GM19239 (cell line): ENCODE measurements around the gene CUEDC1.

Source experiments
- DNase-seq: peaks from one replicate; pipeline ENCODE4 v3.0.0; 2011; ENCODE audit warnings: low spot score; ENCODE audit not compliant: insufficient read length
- FAIRE-seq: peaks from 2 replicates; lab custom pipeline; 2011; peaks lifted over from hg19 to GRCh38; lab: Jason Lieb, UNC

Gene CUEDC1

DNA sequence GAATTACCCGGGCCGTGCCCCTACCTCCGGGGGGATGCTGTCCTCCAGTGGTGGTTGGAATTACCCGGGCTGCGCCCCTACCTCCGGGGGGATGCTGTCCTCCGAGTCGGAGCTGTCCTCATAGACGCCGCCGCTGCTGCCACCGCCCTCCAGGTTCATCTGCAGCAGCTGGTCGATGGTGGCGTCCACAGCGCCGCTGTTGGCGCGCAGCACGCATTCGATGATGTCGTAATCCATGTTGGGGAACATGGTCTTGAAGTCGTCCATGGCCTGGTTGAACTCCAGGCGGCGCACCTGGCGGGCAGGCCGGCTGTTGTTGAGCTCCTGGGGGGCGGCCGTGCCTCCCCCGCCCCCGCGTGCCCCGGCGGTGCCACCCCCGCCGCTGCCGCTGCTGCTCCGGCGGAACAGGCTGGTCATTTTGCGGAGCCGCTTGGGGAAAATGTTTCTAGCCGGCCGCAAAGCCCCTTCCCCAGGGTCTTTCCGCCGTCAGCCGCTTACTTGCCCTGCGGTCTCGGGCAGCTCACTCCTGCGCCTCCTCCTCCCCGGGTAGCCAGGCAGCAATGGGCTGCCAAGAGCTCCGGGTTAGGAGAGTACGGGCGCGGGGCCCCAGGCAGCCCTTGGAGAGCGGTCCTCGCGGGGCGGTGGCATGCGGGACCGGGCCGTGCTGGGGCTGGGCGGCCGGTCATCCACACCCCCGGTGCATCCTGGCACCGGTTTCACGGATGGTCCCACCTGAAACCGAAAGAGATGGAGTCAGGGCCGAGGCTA lies 69.9 kb downstream of the CUEDC1 start:
- DNase-seq (no peak), FAIRE-seq (no peak)

- FAIRE-seq (no peak), DNase-seq (no peak)
These were observed 73.3 kb downstream of the CUEDC1 start for GRCh38 chr17:57881783-57882351.

- DNase-seq = no peak
- FAIRE-seq = no peak
These were observed 74.1 kb downstream of the CUEDC1 start for GRCh38 chr17:57881143-57881542.

- DNase-seq = no peak
- no peak for FAIRE-seq
These were observed 75.1 kb downstream of the CUEDC1 start for GRCh38 chr17:57880086-57880456.

DNA sequence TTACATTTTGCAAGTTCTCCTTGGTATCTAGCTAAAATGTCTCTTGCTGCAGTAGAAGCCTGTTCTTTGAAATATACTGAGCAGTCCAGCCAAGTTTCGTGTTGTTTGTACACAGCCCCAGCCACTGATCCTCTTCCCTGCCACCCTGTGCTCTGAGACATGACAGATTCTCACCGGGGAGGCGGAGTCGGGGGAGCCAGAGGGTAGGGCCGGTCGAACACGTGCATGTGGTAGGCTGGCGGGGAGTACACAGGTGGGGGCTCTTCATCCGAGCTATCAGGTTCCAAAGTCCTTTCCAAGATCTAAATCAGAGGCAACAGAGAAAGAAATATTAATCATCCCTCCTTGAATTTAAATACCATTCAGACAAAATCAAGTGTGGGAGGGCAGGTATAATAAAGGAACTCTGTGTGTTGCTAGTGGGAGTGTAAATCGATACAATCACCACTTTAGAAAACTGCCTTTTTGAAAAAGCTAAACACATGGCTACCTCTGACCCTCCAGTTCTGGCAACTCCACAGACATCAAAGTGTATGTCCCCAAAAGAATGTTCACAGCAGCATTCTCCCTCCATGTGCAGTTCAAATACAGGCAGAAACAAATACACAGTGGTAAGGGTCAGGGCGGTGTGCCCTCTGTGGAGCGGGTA lies 75.7 kb downstream of the CUEDC1 start:
- FAIRE-seq (no peak), DNase-seq (no peak)

DNA sequence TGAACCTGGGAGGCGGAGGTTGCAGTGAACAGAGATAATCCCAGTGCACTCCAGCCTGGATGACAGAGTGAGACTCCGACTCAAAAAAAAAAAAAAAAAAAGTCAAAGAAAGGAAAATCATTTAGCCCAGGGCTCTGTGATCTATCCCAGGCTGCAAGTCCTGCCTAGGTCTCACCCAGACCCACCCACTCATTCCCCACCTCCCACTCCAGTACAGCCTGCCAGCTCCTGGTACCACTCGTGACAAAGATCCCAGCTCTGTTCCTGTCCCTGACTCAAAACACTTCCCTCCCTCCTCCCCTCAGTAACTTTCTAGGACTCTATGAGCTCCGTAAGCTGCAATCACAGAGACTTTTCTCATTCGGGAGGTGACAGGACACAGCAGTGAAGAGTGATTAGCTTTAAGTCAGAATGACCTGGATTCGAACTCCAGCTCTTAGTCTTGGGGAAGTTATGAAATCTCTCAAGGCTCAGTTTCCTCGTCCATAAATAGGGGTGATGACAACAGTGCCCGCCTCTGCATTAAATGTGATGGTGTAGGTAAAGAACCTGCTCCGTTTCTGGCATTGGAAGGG lies 77.3 kb downstream of the CUEDC1 start:
- DNase-seq (no peak), FAIRE-seq (no peak)

GRCh38 chr17:57876866-57877237 lies 78.4 kb downstream of the CUEDC1 start:
- DNase-seq = no peak
- no peak for FAIRE-seq

- DNase-seq = no peak
- no peak for FAIRE-seq
These were observed 79.0 kb downstream of the CUEDC1 start for GRCh38 chr17:57876023-57876865.

DNA sequence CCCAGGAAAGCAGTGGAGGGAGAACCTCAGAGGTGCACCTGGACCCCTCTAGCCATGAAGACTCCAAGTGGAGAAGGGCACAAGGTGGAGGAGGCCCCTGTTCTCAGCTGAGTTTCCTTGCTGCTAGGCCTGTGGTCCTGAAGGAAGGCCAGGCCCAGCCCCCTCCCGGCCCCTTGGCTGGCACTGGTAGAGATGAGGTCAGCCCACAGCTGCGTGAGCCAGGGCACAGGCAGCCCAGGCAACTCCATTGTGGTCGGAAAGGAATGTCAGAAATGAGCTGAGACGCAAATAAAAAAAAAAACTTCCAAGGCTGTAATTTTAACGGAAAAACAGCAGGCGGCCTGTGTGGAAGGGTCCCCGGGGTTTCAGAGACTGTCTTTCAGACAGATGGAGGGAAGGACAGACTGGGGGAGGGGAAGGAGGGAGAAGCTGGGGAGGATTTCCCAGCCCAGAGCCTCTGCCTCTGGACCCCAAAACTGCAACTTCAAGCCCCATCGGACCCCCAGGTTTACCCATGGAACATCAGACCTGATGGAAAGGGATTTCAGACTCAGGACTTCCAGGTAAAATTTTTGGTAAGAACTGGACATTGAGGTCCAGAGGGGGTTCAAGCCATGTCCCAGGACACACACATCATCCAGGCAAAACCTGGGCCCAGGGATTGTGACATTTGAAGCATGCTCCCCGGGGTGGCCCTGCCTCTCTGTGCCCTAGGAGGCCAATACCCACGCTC lies 79.8 kb downstream of the CUEDC1 start:
- DNase-seq (no peak), FAIRE-seq (no peak)

DNA sequence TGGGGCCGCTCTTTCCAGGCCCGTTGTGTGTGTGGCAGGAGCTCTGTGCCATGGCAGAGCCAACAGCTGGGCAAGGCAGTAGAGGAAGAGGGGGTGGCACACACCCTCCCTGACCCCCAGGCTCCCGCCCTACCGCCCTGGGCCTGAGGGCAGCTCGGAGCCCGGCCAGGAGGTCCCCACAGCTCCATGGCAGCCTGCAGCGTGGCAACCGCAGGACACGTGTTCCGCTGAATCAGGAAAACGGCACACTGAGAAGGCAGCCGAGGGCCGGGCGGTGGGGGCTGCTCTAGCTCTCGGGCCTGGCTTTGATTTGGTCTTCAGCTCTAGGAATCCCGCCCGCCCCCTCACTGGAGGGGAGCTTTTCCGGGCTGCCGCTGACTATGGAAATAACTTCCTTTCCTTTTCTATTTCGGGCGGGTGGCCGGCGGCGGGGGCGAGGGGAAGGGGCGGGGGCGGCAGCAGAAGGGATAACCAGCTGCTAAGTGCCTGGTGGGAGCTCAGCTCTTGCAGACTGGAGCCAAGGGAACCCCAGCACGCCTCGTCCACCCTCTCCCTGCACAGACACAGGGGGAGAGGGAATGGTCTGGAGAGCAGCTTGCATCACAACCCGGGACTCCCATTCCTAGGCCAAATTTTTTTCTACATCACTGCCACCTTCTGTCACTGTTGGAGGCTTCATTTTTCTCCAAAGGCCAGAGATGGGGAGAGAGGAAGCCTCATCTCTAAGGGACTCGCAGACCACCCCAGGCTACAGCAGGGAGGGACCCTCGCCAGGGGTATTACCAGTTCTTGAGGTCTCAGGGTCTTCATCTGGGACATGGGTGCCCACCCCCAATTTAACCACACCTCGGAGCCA lies 80.5 kb downstream of the CUEDC1 start:
- DNase-seq = no peak
- FAIRE-seq = no peak

DNA sequence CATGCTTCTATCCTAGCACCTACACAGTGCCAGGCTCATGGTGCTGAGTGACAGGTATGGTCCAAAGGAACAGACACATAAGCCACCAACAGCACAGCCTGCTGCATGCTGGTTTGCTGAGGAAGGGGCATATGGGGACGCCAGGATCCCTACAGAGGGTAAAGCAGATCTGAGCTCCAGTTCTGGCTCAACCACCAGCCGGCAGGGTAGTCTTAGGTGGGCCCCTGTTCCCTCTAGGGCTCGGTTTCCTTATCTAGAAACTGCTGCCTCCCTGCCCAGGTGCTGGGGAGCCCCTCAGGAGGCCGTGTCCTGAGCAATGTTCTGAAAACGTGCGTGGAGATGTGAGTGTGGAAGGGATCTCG lies 81.2 kb downstream of the CUEDC1 start:
- FAIRE-seq = no peak
- DNase-seq = no peak

GRCh38 chr17:57873261-57874057 lies 81.8 kb downstream of the CUEDC1 start:
- DNase-seq (no peak), FAIRE-seq (no peak)

DNA sequence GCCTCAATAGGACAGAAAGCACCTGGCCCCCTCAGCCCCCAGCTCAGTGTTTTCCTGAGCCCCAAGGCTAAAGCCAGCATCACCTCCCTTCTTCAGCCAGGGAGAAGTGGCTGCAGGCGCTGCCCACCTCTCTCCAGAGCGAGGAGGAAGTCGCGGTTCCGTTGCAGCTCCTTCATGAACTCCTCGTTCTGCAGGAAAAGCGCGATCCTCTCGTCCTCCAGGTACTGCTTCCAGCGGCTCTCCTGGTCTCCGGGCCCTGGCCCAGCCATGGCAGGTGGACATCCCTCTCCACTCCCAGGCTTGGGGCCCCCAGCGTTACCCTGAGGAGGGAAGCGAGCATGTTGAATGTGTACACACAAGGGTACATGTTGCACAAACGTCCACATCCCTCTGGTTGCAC lies 82.7 kb downstream of the CUEDC1 start:
- DNase-seq (no peak), FAIRE-seq (no peak)

- DNase-seq (no peak), FAIRE-seq (no peak)
These were observed 83.3 kb downstream of the CUEDC1 start for GRCh38 chr17:57871863-57872262.

DNA sequence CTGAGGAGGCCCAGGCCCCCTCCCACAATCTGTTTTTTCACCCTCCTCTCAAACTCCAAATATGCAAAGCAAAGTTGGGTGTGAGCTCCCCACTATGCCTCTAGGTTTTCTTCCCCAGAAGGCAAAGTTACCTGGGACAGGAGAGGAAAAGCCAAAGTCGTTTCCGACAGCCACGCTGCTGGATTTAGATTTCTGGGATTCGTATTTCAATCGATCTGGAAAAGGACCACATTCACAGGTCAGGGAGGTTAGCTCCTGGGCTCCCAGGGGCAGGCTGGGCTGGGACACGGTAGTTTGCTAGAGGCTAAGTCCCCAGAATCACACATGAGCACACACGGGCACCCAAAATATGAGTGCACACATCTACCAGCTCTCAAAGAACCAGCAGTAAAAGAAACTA lies 84.1 kb downstream of the CUEDC1 start:
- FAIRE-seq = no peak
- DNase-seq = no peak

- DNase-seq (no peak), FAIRE-seq (no peak)
These were observed 85.0 kb downstream of the CUEDC1 start for GRCh38 chr17:57870283-57870635.

- no peak for DNase-seq
- no peak for FAIRE-seq
These were observed 85.5 kb downstream of the CUEDC1 start for GRCh38 chr17:57869617-57870282.
